HL-60 (cell line): ENCODE data around the gene MED29.

Source experiments
- DNase-seq, 2 experiments: peaks; one replicate each; pipeline ENCODE4 v3.0.0-alpha.2; 2010 to 2020; ENCODE audit warnings: low read depth in 1 of 2, low spot score in 1 of 2
- H3K27ac ChIP-seq: fragments of 250-450 bp; sonication (Bioruptor Pico); replicated peaks from 2 replicates; pipeline ENCODE4 v1.5.1; 2020; ENCODE audit warnings: mild to moderate bottlenecking, moderate library complexity
- H3K27me3 ChIP-seq: fragments of 250-450 bp; sonication (Bioruptor Pico); 2 replicates; pipeline ENCODE4 v1.5.1; 2021; ENCODE audit warnings: mild to moderate bottlenecking, moderate library complexity; ENCODE audit not compliant: insufficient read depth, poor library complexity, severe bottlenecking
- H3K4me3 ChIP-seq: replicated peaks from 2 replicates; pipeline ENCODE4 v1.5.1; 2011; ENCODE audit warnings: mild to moderate bottlenecking, control low read depth, low read length; ENCODE audit not compliant: insufficient read depth
- GABPA ChIP-seq: IDR thresholded peaks from 2 replicates; pipeline ENCODE4 v1.6.1; 2012; ENCODE audit warnings: low read depth
- POLR2AphosphoS5 ChIP-seq: IDR thresholded peaks from 2 replicates; pipeline ENCODE4 v1.6.1; 2012; ENCODE audit warnings: low read depth
- SPI1 ChIP-seq: IDR thresholded peaks from 2 replicates; pipeline ENCODE4 v1.6.1; 2012; ENCODE audit warnings: low read depth, mild to moderate bottlenecking, borderline replicate concordance
- TF ChIP-seq, protein P1 (sequence below): IDR thresholded peaks from one replicate; pipeline ENCODE4 v1.5.1; 2011; ENCODE audit warnings: low read length, control low read depth, inconsistent platforms; ENCODE audit not compliant: insufficient read depth
- TF ChIP-seq, protein P2 (sequence below): IDR thresholded peaks from 2 replicates; pipeline ENCODE4 v1.6.1; 2012; ENCODE audit warnings: low read depth; ENCODE audit not compliant: insufficient replicate concordance

The MED29 gene

DNA sequence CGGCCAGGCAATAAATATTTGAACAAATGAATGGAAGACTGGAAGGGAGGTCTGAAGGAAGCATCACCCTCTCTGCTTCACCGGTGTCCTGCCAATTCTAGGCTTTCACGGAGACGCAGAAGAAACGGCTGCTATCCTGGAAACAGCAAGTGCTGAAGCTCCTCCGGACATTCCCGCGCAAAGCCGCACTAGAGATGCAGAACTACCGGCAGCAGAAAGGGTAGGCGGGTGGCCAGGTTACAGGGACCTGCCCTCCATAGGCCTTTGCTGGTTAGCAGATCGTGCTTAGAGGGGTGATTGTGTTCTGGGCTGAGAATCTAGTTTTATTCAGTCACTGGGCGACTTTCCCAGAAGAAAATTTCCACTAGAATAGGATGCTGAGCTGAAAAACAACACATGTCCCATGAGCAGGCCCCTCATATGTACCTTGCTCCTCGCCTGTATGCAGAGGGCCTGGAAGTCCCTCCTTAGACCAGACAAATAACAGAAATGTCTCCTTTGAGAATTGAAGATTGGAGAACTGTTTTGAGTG, 11.2 kb upstream of the MED29 start:
- TF ChIP-seq, protein P1, sequence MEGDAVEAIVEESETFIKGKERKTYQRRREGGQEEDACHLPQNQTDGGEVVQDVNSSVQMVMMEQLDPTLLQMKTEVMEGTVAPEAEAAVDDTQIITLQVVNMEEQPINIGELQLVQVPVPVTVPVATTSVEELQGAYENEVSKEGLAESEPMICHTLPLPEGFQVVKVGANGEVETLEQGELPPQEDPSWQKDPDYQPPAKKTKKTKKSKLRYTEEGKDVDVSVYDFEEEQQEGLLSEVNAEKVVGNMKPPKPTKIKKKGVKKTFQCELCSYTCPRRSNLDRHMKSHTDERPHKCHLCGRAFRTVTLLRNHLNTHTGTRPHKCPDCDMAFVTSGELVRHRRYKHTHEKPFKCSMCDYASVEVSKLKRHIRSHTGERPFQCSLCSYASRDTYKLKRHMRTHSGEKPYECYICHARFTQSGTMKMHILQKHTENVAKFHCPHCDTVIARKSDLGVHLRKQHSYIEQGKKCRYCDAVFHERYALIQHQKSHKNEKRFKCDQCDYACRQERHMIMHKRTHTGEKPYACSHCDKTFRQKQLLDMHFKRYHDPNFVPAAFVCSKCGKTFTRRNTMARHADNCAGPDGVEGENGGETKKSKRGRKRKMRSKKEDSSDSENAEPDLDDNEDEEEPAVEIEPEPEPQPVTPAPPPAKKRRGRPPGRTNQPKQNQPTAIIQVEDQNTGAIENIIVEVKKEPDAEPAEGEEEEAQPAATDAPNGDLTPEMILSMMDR = no peak
- TF ChIP-seq GABPA (no peak), SPI1 (no peak), POLR2AphosphoS5 (no peak)
- TF ChIP-seq, protein P2, sequence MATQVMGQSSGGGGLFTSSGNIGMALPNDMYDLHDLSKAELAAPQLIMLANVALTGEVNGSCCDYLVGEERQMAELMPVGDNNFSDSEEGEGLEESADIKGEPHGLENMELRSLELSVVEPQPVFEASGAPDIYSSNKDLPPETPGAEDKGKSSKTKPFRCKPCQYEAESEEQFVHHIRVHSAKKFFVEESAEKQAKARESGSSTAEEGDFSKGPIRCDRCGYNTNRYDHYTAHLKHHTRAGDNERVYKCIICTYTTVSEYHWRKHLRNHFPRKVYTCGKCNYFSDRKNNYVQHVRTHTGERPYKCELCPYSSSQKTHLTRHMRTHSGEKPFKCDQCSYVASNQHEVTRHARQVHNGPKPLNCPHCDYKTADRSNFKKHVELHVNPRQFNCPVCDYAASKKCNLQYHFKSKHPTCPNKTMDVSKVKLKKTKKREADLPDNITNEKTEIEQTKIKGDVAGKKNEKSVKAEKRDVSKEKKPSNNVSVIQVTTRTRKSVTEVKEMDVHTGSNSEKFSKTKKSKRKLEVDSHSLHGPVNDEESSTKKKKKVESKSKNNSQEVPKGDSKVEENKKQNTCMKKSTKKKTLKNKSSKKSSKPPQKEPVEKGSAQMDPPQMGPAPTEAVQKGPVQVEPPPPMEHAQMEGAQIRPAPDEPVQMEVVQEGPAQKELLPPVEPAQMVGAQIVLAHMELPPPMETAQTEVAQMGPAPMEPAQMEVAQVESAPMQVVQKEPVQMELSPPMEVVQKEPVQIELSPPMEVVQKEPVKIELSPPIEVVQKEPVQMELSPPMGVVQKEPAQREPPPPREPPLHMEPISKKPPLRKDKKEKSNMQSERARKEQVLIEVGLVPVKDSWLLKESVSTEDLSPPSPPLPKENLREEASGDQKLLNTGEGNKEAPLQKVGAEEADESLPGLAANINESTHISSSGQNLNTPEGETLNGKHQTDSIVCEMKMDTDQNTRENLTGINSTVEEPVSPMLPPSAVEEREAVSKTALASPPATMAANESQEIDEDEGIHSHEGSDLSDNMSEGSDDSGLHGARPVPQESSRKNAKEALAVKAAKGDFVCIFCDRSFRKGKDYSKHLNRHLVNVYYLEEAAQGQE = no peak
- Histone ChIP-seq H3K27me3 (no peaks in the 10 kb centered on the region), H3K4me3 (no peak overlapping the region), H3K27ac (no peak overlapping the region)
- DNase-seq = no peak

DNA sequence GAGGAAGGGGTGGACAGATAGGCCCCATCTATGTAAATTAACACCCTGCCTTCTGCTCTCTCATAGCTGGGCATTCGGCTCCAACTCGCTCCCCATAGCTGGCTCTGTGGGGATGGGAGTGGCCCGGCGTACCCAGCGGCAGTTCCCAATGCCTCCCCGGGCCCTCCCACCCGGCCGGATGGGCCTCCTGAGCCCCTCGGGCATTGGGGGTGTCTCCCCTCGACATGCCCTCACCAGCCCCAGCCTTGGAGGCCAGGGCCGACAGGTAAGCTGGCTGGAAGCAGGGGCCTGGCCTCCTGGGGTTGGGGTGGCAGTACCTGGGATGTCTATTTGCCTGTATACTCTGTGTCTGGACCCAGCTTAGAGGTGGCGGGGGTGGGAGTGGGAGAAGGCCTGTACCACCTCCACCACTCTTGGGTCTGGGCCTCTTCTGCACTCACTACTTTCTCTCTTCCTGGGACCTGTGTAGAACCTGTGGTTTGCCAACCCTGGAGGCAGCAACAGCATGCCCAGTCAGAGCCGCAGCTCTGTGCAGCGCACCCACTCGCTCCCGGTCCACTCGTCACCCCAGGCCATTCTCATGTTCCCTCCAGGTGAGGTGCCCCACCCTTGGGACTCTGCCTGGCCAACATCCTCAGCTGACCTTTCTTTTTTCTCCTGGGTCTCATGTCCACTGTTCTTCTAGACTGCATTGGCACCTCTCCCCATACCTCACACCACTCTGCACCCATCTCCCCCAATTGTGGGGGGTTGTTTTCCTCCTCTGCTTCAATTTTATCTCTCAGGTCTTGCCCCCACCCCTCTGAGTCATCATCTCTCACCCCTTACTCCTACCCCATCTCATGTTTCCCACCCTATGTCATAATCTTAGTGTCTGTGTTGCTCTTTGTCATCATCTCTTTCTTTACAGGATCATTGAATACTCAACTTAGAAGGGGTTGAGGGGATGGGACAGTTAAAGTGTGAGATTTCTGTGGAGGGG, 10.4 kb upstream of the MED29 start:
- Histone ChIP-seq H3K27me3 (no peaks in the 10 kb centered on the region), H3K27ac (no peak overlapping the region), H3K4me3 (no peak overlapping the region)
- DNase-seq = no peak
- TF ChIP-seq POLR2AphosphoS5 (no peak), SPI1 (no peak), GABPA (no peak)
- TF ChIP-seq, protein P1 = no peak
- TF ChIP-seq, protein P2 = no peak

DNA sequence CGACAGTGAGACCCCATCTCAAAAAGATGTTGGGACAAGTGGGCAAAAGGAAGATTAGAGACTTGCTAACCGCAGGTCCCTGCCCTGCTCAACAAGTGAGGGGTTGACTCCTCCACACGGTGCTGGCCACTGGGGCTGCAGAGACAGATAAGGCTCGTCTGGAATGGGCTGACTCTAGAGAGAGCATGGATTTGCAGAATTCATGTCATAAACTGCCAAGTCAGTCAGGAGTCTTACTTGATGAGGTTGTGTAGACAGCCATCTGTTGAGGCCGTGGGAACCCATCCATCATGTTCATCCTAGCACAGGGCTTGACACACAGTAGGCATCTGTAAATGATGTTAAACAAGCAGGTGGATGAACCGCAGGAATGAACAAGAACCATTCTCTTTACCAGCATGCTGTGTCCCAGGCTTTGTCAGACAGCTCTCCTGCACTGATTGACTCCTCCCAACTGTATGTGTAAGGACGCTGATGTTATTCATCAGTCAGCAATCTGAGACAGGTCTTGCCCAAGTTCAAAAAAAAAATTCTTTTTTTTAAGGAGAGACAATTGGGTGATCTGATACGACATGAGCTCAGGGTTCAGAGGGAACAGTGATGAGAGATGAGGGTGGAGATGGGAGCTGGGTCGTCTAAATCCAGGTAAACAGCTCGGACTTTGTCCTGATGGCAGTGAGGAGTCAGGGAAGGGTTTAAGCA, 9.1 kb upstream of the MED29 start:
- Histone ChIP-seq H3K27ac (no peak overlapping the region), H3K27me3 (no peaks in the 10 kb centered on the region), H3K4me3 (no peak overlapping the region)
- DNase-seq = no peak
- TF ChIP-seq POLR2AphosphoS5 (no peak), SPI1 (no peak), GABPA (no peak)
- TF ChIP-seq, protein P2 = no peak
- TF ChIP-seq, protein P1 = no peak
